NCI-H1105 (cell line): ENCODE results near the gene TBCCD1.
"Not testable (repeated sequence)": the region's sequence is repeated elsewhere in the genome, so short reads cannot be mapped to it uniquely, and the experiment has no call there.

Experiments
- DNase-seq: peaks from one replicate; lab custom pipeline; 2025; lab: John Stamatoyannopoulos, UW

The TBCCD1 gene

DNA sequence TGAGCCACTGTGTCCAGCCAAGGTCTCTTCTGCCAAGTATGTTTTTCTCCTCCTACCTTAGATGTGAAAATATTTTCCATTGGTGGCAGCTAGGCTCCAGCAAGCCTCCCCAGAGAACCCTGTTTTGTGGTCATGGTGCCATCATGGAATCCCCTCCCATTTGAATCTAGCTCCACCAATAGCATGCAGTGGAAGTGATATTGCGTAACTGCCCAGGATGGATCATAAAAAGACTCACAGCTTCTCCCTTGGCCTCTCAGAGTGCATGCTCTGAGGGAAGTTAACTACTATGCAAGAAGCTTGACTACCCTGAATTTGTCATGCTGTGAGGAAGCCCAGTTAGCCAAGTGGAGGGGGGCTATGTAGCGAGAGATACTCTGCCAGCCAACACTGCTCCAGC, 50.5 kb downstream of the TBCCD1 start:
- no peak for DNase-seq

DNA sequence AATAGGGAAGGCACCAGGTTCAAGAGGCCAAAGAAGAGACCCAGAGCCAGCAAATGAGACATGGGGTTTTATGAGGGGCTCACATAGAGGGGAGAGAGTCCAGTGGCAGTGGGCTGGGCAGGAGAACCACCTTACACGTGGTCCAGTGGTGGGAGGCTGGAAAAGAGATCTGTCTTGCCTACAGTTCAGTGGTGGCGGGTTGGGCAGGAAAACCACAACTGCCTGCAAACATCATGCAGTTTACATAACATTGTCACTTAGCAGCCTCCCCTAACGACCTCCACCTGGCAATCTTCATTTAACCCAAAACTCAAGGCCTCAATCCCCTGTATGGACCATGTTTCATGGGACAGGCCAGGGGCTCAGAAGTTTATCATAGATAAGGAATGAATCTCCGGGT, 52.0 kb downstream of the TBCCD1 start:
- no peak for DNase-seq

DNA sequence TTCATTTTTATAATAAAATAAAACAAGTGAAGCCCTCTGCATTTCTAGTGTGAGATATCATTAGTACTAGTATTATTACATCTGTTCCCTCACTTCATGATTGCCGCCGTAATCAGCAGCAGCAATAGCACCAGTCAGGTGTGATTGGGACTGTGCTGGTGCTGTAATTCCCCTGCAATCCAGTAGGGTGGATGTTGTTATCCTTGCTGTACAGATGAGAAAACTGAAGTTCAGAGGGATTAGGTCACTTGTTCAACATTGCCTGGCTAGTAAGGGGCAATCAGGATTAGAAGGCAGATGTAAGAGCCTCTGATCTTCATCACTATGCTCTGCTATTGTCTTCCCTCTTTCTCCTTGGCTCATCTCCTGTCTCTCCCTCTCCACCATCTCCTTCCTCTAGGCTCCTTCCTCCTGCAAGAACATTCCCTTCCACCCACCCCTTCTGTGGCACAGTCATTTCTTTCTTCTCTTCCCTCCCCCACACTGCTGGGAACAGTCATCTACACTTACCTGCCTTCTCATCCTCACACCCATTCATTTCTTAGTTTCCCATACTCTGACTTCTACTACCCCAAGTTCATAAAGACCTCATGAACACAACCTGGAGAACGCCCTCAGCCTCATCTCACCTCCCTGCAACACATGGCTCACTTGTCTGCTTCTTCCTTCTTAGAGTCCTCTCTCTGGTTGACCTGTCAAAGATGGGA, 52.7 kb downstream of the TBCCD1 start:
- DNase-seq: no peak

DNA sequence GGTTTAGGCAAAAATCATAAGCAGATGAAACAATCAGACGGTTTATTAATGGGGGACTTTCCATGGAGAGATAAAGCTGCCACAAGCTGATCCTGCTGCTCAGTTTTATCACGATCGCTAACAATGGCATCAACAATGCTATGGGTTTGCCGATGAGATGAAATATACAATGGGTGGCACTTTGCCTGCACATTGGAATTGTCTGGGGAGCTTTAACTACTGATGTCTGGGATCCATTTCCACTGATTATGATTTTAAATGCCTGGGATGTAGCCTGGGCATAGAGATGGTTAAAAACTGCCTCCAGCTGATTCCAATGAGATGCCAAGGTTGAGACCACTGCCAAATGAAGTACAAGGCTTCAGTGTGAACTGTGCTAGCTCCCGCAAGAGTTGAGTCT, 53.8 kb downstream of the TBCCD1 start:
- DNase-seq: no peak

DNA sequence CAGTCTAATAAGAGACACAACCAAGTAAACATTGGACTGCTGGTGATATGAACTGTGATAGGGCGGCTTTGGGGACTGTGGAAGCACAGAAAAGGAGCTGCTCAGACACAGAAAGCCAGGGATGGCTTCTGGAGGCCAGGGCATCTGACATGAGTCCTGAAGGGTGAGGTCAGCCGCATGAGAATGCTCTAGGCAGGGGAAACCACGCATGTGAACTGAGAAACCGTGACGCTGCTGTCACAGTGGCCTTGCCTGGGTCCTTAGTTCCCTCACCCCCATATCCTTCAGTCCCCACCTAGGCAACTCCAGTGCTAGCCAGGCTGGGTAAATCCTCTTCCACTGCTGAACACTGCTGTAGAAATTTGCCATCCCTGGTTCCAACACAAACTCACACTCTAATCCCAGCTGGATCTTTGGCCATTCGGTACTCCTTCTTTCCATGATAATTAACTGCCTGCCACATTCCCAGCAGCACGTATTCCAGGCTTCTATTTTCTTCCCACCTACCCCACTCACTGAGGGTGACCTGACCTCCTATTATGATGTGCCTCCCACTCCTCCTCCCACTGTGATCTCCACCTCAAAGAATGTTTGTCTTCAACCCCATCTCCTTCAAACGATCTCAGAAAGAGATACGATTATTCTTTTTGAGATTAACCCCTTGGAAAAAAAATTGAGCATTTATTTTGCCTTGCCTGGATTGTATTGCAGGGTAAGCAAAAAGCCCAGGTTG, 54.4 kb downstream of the TBCCD1 start:
- no peak for DNase-seq

DNA sequence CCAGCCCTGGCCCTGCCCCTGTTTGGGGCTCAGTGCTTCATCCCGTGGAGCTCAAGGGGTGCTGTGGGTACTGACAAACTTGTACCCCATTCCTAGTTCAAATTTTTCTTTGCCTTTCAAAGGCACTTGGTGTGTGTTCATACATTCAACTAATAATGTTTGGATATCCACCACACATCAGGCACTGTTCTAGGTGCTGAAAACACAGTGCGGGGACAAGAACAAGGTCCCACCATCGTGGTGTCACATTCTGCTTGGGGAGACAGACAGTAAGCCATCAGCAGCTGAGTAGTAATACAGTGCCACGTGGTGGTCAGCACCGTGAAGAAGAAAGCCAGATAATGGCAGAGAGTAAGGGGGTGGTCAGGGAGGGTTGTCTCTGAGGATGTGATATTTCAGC, 55.4 kb downstream of the TBCCD1 start:
- no peak for DNase-seq

DNA sequence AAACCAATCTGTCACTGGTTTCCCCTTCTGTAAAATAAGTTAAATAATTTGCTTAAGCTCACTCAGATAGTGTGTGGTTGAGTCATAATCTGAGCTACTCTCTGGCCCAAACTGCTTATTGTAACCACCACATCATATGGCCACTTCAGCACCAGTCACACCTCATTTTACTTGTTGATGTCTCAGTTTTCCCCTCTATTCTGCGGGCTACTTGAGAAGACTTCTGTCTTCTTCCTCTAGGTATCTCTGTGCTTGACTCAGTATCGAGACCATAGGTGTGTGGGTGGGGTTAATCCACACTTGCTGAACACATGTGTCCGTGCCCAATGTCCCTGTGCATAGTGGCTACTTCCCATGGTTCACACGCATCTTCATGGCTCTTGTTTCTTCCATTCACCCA, 55.9 kb downstream of the TBCCD1 start:
- no peak for DNase-seq

DNA sequence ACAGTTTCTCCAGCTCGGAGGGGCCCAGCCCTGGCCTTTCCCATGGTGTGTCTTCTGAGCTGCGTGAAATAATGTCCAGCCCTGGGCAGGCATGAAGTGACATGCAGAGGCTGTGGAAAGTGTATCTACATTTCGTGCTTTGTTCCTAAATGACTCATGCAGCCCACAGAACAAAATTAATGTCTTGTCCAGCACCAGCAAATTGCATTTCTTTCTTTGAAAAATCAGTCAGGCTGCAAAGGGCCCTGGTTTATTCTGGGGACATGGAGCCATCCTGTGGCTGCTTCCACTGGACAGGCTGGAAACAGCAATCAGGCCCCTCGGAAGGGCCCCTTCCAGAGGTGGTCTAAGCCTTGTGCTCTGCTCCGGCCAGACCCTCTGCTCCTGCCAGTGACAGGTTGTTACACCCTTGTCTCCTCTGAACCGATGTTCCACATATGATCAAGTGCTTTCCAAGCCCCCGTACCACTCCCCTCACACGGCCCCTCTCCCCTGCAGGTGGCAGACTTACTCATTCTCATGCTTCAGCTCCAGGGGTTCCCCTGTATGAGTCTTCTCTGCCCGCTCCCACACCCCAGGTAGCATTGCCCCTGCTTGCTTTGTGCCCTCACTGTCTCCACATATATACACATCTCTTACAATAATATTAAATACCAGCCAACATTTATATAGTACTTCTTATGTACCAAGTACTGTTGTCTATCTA, 56.6 kb downstream of the TBCCD1 start:
- DNase-seq: no peak

DNA sequence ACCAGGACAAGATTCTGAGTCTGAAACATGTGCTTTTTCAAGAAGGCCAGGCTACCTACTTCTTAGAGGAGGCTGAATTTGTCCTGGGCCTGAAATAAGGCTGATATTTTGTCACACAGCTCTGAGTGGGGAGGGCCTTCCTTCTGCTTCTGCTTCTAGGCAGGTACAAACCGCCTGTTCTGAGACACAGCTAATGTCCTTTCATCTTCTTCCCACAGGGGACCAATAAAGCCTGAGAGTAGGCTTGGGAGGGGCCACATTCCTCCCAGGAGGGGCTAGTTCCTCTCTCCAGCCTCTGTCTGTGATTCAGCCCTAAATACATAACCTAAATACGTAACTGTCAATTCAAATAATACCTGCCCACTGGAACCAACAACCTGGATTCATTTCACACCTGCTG, 57.7 kb downstream of the TBCCD1 start:
- no peak for DNase-seq

DNA sequence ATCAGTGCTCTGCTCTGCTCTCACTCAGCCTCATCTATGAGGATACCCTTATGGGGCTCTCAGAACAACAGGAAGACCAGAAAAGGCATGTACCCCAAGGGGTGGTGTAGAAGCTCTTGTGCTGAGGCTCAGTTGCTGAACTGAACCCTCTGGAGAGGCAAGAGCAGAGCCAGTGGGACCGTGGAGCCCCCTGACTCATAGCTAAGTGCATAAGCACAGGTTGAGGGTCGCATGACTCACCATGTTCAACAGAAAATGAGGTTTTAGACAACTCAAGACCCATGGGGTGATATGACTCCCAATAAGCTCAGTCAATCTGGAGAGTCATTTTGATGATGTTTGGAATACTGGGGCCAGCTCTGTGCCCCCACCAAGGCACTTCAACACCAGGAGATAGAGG, 60.3 kb downstream of the TBCCD1 start:
- no peak for DNase-seq

DNA sequence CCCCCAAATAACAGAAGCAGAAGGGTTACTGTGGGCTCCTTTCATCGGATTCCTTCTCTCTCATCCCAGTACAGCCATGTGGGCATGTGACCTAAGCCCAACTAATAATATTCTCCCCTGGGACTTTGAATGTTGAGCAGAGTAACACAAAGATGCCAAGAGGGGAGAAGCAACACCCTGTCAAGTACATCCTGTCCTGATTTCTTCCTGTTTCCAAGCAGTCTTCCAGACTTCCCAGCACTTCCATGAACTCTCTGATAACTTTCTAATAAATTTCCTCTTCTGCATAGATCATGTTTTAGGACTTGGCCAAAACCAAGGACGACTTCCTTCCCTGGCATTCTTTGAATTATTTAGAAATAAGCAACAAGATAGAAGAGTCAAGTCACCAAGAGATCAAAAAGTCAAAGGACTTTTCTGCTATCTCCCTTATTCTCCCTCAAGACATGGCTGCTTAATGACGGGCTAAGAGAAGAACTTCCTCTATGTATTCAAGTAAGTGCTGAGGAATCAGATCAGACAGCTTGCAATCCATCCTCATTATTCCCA, 60.9 kb downstream of the TBCCD1 start:
- DNase-seq: no peak

DNA sequence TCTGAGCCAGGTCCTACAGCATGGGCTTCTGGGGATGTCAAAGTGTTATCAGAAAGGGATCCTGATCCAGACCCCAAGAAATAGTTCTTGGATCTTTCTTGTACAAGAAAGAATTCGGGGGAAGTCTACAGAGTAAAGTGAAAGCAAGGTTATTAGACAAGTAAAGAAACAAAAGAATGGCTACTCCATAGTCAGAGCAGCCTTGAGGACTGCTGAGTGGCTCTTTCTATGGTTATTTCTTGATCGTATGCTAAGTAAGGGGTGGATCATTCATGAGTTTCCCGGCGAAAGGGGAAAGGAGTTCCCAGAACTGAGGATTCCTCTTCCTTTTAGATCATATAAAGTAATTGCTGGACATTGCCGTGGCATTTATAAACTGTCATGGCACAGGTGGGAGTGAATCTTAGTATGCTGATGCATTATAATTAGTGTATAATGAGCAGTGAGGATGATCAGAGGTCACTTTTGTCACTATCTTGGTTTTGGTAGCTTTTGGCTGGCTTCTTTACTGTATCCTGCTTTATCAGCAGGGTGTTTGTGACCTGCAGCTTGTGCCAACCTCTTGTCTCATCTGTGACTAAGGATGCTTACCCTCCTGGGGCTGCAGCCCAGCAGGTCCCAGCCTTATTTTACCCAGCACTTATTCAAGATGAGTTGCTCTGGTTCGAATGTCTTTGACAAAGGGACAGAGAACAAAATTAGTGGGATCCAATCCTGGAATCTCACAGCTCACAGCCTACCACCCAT, 64.0 kb downstream of the TBCCD1 start:
- DNase-seq: no peak

DNA sequence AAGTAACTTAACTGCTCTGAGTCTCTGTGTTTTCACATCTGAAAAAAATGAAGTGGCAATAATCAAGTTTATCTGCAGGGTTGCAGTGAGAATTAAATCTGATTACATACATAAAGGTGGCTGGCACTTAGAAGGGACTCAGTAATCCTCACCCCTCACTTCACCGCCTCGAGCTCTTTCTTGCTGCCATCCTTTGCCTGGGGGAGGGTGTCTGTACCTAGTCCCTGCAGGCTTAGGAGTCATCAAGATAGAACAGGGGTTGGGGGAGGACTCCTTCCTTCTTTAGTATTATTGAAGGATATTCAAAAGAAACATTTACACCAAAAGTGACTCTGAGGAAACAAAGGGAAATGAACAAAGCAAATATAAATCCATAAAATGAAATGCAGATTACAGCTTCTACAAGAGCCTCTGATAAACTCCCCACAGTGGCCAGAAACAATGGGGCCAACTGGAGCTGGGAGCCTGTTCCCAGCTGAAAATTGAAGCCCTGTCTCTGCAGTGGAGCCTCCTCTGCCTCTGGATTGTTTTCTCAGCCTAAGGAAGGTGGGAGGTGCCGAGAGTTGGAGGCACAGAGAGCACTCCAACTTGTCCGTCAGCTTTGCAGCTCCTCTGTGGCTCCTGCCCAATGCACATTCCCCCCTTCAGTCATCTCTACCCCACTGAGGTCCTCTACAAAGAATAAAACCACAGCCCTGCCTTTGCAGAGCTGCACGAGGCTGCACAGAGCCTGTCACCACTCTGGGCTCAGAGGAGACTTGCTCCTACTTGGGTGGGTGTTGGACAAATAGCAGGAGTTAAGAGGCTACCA, 64.8 kb downstream of the TBCCD1 start:
- DNase-seq: no peak

DNA sequence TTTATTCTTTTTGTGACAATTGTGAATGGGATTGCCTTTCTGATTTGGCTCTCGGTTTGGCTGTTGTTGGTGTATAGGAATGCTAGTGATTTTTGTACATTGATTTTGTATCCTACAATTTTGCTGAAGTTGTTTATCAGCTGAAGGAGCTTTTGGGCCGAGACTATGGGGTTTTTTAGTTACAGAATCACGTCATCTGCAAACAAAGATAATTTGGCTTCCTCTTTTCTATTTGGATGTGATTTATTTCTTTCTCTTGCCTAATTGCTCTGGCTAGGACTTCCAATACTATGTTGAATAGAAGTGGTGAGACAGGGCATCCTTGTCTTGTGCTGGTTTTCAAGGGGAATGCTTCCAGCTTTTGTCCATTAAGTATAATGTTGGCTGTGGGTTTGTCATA, 67.2 kb downstream of the TBCCD1 start:
- DNase-seq: not testable (repeated sequence)

DNA sequence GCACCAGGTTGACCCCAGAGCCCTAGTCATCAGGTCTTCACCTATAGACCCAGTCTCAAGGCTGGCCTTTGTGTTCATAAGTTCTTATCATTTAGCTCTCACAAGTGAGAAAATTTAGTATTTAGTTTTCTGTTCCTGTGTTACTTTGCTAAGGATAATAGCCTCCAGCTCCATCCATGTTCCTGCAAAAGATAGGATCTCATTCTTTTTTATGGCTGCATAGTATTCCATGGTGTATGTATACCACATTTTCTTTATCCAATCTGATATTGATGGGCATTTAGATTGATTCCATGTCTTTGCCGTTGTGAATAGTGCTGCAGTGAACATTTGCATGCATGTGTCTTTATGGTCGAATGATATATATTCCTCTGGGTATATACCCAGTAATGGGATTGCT, 69.1 kb downstream of the TBCCD1 start:
- not testable (repeated sequence) for DNase-seq

DNA sequence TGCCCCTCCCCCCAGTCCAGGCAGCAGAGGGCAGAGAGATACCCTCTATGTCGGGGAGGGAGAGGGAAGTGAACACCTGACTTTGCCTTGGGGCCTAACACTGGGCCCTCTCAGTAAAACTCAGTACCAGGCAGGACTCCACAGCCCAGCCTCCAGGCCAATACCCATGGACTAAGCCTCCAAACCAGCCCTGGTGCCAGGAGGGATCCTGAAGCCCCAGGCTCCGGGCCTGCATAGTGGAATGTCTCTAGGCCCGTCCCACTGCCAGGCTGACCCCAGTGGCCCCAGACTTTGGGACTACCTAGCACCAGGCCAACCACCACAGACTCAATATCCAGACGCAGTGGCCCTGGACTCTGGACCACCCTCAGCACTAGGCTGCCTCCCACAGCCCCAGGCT, 69.5 kb downstream of the TBCCD1 start:
- DNase-seq: no peak

DNA sequence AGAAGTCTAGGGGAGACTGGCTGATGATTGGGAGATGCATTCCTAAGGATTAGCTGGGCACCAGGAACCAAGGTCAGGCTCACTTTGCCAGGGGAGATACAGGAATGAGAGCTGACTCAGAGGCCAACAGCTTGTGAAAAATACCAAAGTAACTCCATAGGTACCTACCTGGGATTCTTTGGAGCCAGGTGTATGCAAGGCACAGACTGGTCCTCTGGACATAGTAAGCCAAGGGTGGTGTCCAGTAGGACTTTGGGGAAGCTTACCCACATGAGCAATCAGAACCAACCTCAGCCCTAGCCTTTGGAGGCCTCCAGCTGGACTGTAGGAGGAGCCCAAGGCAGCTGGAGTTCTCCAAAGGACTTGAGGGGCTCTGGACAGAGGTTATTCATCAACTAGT, 70.5 kb downstream of the TBCCD1 start:
- no peak for DNase-seq
